Measurements from ENCODE around the gene SPECC1. TPM values are rescaled to one million over a fixed set of nuclear protein-coding genes. Genes with fewer than 3 reads are reported as not detected.
"Not testable (repeated sequence)": the region's sequence is repeated elsewhere in the genome, so short reads cannot be mapped to it uniquely, and the experiment has no call there.

Gene SPECC1
- total RNA-seq, 4 donors from 2014 or later, result 72.1 to 133 (median 83.7) TPM

DNA sequence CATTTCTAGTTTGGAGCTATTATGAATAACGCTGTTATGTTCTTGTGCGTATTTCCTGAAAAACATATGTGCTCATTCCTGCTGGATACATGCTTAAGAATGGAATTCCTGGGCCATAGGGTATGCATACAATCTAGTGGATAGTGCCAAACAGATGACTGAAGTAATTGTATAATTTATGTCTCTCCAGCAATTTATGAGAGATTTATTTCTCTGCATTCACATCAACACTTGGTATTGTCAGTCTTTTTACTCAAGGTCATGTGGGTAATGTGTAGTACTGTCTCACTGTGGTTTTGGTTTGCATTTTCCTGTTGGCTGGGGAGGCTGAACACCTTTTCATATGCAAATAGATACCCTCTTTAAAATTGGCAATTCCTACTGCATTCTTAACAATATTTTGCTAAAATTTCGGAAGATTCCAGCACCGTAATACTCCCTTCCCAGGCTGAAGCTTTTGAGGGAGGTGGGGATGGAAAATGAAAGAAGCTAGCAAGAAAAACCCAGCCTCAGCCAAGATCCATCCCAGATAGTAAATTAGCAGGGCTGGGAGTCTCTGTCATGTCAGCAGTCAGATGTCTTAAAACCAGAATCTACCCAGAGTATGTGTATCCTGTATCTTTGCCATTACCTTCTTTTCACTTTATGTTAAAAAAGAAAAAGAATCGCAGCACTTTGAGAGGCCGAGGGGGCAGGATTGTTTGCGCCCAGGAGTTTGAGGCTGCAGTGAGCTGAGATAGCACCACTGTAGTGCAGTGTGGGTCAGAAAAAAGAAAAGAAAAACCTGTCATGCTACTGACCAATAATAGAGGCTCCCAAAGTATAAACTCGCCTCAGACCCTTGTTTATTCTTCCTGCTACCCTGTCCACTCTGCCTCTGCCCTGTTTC lies 253.3 kb downstream of the SPECC1 start:
- Histone ChIP-seq H3K4me3 (no peak overlapping the region), H3K27me3 (no peaks in the 10 kb centered on the region), H3K27ac (no peak overlapping the region), H3K4me1 (no peaks in the 10 kb centered on the region), H3K36me3 (peaks cover 0 to 17% (median 0%) of the 10 kb centered on the region in 3 donors), H3K9me3 (no peaks in the 10 kb centered on the region)
- DNase-seq, result no peak
- no peak for TF ChIP-seq POLR2A (IDR thresholded peaks at IDR 0.05)
- TF ChIP-seq, protein P1, sequence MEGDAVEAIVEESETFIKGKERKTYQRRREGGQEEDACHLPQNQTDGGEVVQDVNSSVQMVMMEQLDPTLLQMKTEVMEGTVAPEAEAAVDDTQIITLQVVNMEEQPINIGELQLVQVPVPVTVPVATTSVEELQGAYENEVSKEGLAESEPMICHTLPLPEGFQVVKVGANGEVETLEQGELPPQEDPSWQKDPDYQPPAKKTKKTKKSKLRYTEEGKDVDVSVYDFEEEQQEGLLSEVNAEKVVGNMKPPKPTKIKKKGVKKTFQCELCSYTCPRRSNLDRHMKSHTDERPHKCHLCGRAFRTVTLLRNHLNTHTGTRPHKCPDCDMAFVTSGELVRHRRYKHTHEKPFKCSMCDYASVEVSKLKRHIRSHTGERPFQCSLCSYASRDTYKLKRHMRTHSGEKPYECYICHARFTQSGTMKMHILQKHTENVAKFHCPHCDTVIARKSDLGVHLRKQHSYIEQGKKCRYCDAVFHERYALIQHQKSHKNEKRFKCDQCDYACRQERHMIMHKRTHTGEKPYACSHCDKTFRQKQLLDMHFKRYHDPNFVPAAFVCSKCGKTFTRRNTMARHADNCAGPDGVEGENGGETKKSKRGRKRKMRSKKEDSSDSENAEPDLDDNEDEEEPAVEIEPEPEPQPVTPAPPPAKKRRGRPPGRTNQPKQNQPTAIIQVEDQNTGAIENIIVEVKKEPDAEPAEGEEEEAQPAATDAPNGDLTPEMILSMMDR (IDR thresholded peaks at IDR 0.05), result no peak

DNA sequence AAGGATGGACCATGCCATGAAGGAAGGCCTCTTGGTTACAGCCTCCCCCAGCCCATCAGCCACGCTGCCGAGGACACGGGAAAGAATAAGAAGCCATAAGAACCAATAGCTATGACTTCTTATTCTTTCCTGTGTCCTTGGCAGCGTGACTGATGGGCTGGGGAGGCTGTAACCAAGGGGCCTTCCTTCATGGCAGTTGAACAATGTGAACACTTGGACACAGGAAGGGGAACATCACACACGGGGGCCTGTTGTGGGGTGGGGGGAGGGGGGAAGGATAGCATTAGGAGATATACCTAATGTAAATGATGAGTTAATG lies 253.9 kb downstream of the SPECC1 start:
- not testable (repeated sequence) for H3K4me3 ChIP-seq, H3K4me1 ChIP-seq, DNase-seq, H3K27me3 ChIP-seq, H3K9me3 ChIP-seq, H3K27ac ChIP-seq
- H3K36me3 ChIP-seq, result peaks cover 0 to 13% (median 0%) of the 10 kb centered on the region in 3 donors

DNA sequence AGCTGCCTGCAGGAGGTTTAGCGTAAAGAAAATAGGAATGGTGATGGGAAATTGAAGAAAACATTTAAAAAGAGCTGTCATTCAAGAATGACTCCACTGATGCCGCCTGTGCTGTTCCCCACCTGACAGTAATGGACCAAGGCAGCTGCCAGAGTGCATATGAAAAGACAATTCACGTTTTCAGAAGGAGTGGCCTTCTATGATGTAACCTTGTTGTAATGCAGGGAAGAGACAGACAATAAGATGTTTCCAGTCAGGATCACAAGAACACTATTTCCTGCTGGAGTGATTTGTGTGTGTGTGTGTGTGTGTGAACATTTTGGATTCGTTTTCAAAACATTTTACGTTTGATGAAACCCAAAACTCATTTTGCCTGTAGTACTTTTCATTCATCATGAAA lies 254.4 kb downstream of the SPECC1 start:
- no peak for TF ChIP-seq POLR2A (IDR thresholded peaks at IDR 0.05)
- TF ChIP-seq, protein P1 (IDR thresholded peaks at IDR 0.05), result no peak
- Histone ChIP-seq H3K36me3 (peaks cover 0 to 13% (median 0%) of the 10 kb centered on the region in 3 donors), H3K4me3 (no peak overlapping the region), H3K27ac (no peak overlapping the region), H3K9me3 (no peaks in the 10 kb centered on the region), H3K27me3 (no peaks in the 10 kb centered on the region), H3K4me1 (no peaks in the 10 kb centered on the region)
- DNase-seq, result no peak

DNA sequence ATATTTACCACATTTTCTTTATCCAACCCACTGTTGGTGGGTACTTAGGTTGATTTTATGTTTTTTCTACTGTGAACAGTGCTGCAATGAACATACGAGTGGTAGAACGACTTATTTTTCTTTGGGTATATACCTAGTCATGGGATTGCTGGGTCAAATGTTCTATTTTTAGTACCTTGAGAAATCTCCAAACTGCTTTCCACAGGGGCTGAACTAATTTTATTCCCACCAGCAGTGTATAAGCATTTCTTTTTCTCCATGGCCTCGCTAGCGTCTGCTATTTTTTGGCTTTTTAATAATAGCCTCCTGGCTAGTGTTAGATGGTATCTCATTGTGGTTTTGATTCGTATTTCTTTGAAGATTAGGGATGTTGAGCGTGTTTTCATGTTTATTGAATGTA lies 255.8 kb downstream of the SPECC1 start:
- TF ChIP-seq POLR2A (IDR thresholded peaks at IDR 0.05), result no peak
- TF ChIP-seq, protein P1 (IDR thresholded peaks at IDR 0.05), result no peak
- peaks cover 0 to 10% (median 0%) of the 10 kb centered on the region in 3 donors for H3K36me3 ChIP-seq
- no peak overlapping the region for H3K4me3 ChIP-seq
- DNase-seq, result no peak
- no peaks in the 10 kb centered on the region for H3K4me1 ChIP-seq
- H3K27me3 ChIP-seq, result no peaks in the 10 kb centered on the region
- no peaks in the 10 kb centered on the region for H3K9me3 ChIP-seq
- H3K27ac ChIP-seq, result no peak overlapping the region

DNA sequence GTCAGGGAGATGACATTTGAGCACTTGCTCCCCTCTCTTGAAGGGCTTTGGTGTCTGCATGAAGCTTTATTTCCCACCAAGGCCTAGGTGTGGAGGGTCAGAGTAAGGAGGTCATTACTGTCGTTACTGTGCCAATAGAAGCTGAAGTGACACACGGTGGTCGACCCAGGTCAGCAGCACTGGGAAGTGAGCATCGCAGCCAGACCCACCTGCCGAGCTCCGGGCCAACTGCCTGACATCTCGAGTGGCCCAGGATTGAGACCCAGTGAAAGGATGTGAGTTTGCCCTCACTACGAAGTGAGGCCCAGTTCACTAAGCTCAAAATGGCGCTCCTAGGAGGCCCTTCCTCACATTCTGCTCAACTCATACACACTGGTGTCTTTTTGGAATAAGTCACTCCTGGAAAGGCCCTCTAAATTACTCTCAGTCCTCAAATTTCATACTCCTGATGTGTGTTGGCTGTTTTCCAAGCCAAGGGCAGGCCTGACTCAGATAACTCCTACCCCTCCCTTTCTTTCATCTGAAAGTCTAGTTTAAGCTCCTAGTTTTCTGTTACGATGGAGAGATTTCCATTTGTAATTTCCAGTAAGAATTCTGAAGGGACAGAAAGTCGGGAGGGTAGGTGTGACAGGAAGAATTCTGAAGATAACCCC lies 257.8 kb downstream of the SPECC1 start:
- Histone ChIP-seq H3K9me3 (no peaks in the 10 kb centered on the region), H3K27ac (no peak overlapping the region), H3K36me3 (no peaks in the 10 kb centered on the region), H3K4me3 (no peak overlapping the region), H3K27me3 (no peaks in the 10 kb centered on the region), H3K4me1 (no peaks in the 10 kb centered on the region)
- DNase-seq, result no peak
- no peak for TF ChIP-seq POLR2A (IDR thresholded peaks at IDR 0.05)
- TF ChIP-seq, protein P1 (IDR thresholded peaks at IDR 0.05), result no peak

DNA sequence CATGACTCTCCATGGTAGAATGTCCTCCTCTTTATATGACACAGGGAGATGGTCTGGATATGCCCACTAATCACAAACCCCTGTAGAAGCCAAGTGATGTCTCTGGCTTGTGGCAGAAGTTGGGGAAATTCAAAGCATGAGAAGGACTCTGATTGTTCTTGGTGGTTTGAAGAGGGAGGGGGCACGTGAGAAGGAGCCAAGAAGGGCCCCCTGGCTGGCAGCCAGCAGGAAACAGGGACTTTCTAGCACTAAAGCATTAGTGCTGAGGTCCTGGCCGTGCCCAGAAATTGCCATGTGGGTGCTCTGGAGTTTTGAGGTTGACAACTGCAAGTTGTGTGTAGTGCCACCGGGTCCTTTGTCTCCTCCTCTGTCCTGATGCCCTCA lies 258.3 kb downstream of the SPECC1 start:
- TF ChIP-seq, protein P1 (IDR thresholded peaks at IDR 0.05), result no peak
- TF ChIP-seq POLR2A (IDR thresholded peaks at IDR 0.05), result no peak

More for the DNA sequence above, 258.3 kb downstream of the SPECC1 start:
- H3K36me3 ChIP-seq, result no peaks in the 10 kb centered on the region
- H3K4me1 ChIP-seq, result no peaks in the 10 kb centered on the region
- H3K9me3 ChIP-seq, result no peaks in the 10 kb centered on the region
- no peak overlapping the region for H3K4me3 ChIP-seq
- H3K27me3 ChIP-seq, result no peaks in the 10 kb centered on the region
- DNase-seq, result no peak
- H3K27ac ChIP-seq, result no peak overlapping the region
